NCI-H345 (cell line): ENCODE results near the gene ATF7.
"Not testable (repeated sequence)": the region's sequence is repeated elsewhere in the genome, so short reads cannot be mapped to it uniquely, and the experiment has no call there.

Source experiments
- DNase-seq: peaks from one replicate; lab custom pipeline; 2025; lab: John Stamatoyannopoulos, UW

ATF7 gene

GRCh38 chr12:53594897-53595615 lies 31.1 kb downstream of the ATF7 start:
- no peak for DNase-seq

- no peak for DNase-seq
Measured at GRCh38 chr12:53593707-53594106, 32.5 kb downstream of the ATF7 start.

DNA sequence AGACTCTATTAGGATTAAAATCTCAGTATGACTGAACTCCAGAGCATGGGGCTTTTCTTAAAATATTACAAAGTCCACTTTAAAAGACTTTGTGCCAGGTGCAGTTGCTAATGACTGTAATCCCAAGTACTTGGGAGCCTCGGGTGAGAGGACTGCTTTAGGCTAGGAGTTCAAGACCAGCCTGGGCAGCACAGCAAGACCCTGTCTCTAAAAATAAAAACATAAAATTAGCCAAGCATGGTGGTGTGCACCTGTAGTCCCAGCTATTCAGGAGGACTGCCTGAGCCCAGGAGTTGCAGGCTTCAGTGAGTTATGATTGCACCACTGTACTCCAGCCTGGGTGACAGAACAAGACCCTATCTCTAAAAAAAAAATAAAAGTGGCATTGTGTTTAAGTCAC lies 33.2 kb downstream of the ATF7 start:
- DNase-seq = no peak

- no peak for DNase-seq
Measured at GRCh38 chr12:53592426-53592825, 33.8 kb downstream of the ATF7 start.

- DNase-seq = no peak
Measured at GRCh38 chr12:53591301-53592206, 34.6 kb downstream of the ATF7 start.

GRCh38 chr12:53590652-53591051 lies 35.5 kb downstream of the ATF7 start:
- no peak for DNase-seq

- no peak for DNase-seq
Measured at GRCh38 chr12:53589915-53590314, 36.3 kb downstream of the ATF7 start.

DNA sequence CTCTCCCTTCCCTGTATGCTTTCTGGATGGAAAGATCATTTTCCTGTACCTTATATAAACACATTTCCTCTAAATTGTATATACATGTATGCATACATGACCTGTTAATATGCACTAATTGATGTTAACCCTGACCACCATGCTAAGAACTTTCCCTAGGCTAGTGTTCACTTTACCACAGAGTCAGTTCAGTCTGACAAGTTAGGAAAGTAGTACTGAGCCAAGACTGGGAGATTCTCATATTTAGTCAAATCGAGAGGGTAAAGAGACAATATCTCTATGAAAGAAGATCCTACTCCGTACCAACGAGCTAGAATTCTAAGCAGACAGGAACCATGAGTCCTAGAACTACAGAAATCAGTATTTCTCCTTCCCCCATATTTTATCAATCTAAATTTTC lies 36.8 kb downstream of the ATF7 start:
- DNase-seq = no peak

DNA sequence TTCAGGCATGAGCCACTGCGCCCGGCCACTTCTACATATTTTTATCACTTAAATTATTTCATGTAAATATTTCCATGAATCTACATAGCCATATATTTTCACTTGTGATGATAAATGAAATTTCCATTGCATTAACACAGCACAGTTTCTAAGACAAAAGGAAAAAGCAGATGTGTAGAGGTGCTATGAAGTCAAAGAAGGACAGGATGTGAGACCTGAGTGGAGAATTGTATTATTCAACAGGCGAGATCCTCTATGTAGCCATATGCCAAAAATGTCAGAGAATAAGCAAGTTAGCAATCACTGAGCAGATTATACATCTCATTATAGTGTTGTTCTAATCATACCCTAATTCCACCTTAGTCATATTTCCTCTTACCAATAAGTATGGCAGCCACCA lies 38.1 kb downstream of the ATF7 start:
- no peak for DNase-seq

- DNase-seq = no peak
Measured at GRCh38 chr12:53586745-53587144, 39.4 kb downstream of the ATF7 start.

GRCh38 chr12:53585448-53586125 lies 40.6 kb downstream of the ATF7 start:
- DNase-seq = no peak

GRCh38 chr12:53579545-53579955 lies 46.6 kb downstream of the ATF7 start:
- DNase-seq = no peak

DNA sequence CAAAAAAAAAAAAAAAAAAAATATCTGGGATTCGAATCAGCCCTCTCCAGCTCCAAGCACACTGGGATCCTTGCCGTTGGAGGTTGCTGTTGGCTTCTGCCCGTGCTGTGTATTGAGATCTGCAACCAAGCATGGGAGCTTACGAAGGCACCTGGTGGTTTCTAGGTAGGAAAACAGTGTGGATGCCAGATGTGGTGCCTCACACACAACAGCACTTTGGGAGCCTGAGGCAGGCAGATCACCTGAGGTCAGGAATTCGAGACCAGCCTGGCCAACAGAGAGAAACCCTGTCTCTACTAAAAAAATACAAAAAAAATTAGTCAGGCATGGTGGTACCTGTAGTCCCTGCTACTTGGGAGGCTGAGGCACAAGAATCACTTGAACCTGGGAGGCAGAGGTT lies 47.4 kb downstream of the ATF7 start:
- DNase-seq = no peak

DNA sequence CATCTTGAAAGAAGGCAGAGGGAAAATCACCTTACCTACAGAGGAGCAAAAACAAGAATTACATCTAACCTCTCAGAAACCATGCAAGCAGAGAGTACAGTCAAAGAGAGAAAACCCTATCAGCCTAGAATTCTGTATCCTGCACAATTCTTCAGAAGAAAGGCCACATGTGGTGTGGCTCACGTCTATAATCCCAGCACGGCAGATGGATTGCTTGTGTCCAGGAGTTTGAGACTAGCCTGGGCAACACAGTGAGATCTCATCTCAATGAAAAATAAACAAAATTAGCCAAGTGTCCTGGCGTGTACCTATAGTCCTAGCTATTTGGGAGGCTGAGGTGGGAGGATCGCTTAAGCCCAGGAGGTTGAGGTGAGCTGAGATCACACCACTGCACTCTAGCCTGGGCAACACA lies 48.2 kb downstream of the ATF7 start:
- DNase-seq = no peak

- no peak for DNase-seq
Measured at GRCh38 chr12:53575502-53576249, 50.5 kb downstream of the ATF7 start.

GRCh38 chr12:53572134-53572758 lies 53.9 kb downstream of the ATF7 start:
- no peak for DNase-seq

DNA sequence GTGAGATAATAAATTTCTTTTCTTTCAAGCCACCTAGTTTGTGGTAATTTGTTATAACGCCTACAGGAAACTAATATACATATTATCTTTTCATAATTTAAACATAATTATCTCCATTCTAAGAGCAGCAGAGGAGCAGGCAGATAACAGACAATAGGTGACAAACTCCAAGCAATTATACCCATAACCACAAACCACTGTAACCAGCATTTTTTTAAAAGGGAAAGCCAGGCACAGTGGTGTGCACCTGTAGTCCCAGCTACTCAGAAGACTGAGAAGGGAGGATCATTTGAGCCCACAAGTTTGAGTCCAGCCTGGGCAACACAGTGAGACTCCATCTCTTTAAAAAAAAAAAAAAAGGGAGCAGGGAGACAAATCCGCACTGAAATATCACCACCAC lies 54.9 kb downstream of the ATF7 start:
- DNase-seq = no peak

DNA sequence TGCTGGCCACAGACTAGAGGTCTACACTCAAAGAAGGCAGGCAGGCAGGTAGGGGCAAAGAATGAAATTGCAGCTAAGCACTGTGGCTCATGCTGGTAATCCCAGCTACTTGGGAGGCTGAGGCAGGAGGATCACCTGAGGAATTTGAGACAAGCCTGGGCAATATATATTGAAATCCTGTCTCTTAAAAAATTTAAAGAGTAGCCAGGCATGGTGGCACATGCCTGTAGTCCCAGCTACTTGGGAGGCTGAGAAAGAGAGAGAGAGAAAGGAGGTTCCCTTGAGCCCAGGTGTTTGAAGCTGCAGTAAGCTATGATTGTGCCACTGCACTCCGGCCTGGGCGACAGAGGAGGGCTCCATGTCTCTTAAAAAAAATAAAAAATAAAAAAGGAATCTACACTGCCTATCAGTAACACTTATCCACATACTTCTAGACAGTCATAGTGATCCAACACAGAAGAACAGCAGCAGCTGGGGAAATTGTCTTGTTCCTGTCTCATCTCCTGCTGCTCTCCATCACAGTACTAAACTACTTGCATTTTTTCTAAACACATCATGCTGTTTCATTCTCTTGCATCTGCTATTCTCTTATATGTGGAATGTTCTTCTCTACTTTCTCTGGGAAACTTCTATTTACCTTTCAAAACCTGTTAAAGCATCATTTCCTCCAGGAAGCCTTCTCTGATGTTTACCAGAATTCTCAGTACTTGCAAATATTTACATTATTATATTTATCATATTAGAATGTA lies 57.2 kb downstream of the ATF7 start:
- DNase-seq = no peak

GRCh38 chr12:53567961-53568808 lies 58.0 kb downstream of the ATF7 start:
- no peak for DNase-seq

DNA sequence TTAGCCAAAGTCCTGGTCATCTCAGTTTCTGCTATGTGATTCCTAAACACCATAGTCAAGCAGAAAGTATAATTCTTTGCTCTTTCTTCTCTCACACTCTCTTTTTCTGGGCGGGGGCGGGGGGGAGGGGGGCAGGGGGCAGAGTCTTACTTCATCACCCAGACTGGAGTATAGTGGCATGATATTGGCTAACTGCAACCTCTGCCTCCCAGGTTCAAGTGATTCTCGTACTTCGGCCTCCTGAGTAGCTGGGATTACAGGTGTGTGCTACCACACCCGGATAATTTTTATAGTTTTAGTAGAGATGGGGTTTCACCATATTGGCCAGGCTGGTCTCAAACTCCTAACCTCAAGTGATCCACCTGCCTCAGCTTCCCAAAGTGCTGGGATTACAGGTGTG lies 60.8 kb downstream of the ATF7 start:
- DNase-seq = not testable (repeated sequence)
